Trophoblast cell (in vitro differentiated cells and primary cell): ENCODE results near the gene CGNL1.

Experiments
- DNase-seq, 2 donors: peaks; one replicate each; pipeline ENCODE4 v3.0.0-alpha.2; 2016
- H2AFZ ChIP-seq: 2 replicates; pipeline ENCODE4 v1.6.1; 2013; ENCODE audit warnings: low read length, moderate library complexity, mild to moderate bottlenecking; ENCODE audit not compliant: insufficient read depth, poor library complexity
- H2AK5ac ChIP-seq: 2 replicates; pipeline ENCODE4 v1.6.1; 2013; ENCODE audit warnings: mild to moderate bottlenecking, low read length
- H2BK120ac ChIP-seq: 2 replicates; pipeline ENCODE4 v1.6.1; 2013; ENCODE audit warnings: low read length, mild to moderate bottlenecking, moderate library complexity; ENCODE audit not compliant: insufficient read depth, poor library complexity
- H2BK12ac ChIP-seq: 2 replicates; pipeline ENCODE4 v1.6.1; 2013; ENCODE audit warnings: mild to moderate bottlenecking, low read length, moderate library complexity
- H2BK5ac ChIP-seq: 2 replicates; pipeline ENCODE4 v1.6.1; 2013; ENCODE audit warnings: low read length, low read depth, moderate library complexity, mild to moderate bottlenecking; ENCODE audit not compliant: poor library complexity
- H3K14ac ChIP-seq: 2 replicates; pipeline ENCODE4 v1.6.1; 2013; ENCODE audit warnings: mild to moderate bottlenecking, low read length
- H3K18ac ChIP-seq: 2 replicates; pipeline ENCODE4 v1.6.1; 2013; ENCODE audit warnings: mild to moderate bottlenecking, low read length
- H3K23ac ChIP-seq: 2 replicates; pipeline ENCODE4 v1.6.1; 2013; ENCODE audit warnings: low read length
- H3K27ac ChIP-seq: 2 replicates; pipeline ENCODE4 v1.5.1; 2013; ENCODE audit warnings: low read depth, mild to moderate bottlenecking, inconsistent platforms, low read length, moderate library complexity
- H3K27me3 ChIP-seq: 2 replicates; pipeline ENCODE4 v1.6.1; 2013; ENCODE audit warnings: inconsistent platforms, mild to moderate bottlenecking, low read length, moderate library complexity; ENCODE audit not compliant: insufficient read depth
- H3K36me3 ChIP-seq, 2 experiments: 1 replicate in 1 of 2; 2 replicates in 1 of 2; pipeline ENCODE4 v1.6.1; 2013; ENCODE audit warnings: low read length in 2 of 2, mild to moderate bottlenecking in 2 of 2, moderate library complexity in 1 of 2; ENCODE audit not compliant: insufficient read depth in 2 of 2, control insufficient read depth in 1 of 2
- H3K4ac ChIP-seq: 2 replicates; pipeline ENCODE4 v1.6.1; 2013; ENCODE audit warnings: low read depth, mild to moderate bottlenecking, low read length, moderate library complexity
- H3K4me1 ChIP-seq, 2 experiments: 1 replicate in 1 of 2; 2 replicates in 1 of 2; pipeline ENCODE4 v1.6.1; 2013; ENCODE audit warnings: low read length in 2 of 2, mild to moderate bottlenecking in 2 of 2, moderate library complexity in 1 of 2; ENCODE audit not compliant: insufficient read depth in 2 of 2, control insufficient read depth in 1 of 2
- H3K4me2 ChIP-seq: 2 replicates; pipeline ENCODE4 v1.6.1; 2013; ENCODE audit warnings: inconsistent platforms, mild to moderate bottlenecking, low read length, moderate library complexity
- H3K4me3 ChIP-seq: 2 replicates; pipeline ENCODE4 v1.5.1; 2013; ENCODE audit warnings: mild to moderate bottlenecking, low read depth, low read length, inconsistent platforms
- H3K79me1 ChIP-seq: one replicate; pipeline ENCODE4 v1.6.1; 2013; ENCODE audit warnings: low read length
- H3K79me2 ChIP-seq: 2 replicates; pipeline ENCODE4 v1.6.1; 2013; ENCODE audit warnings: low read length, mild to moderate bottlenecking; ENCODE audit not compliant: control insufficient read depth, insufficient read depth, poor library complexity
- H3K9ac ChIP-seq: 2 replicates; pipeline ENCODE4 v1.6.1; 2013; ENCODE audit warnings: mild to moderate bottlenecking, low read length
- H3K9me3 ChIP-seq: 2 replicates; pipeline ENCODE4 v1.6.1; 2013; ENCODE audit warnings: low read depth, mild to moderate bottlenecking, control low read depth, inconsistent platforms, low read length; ENCODE audit not compliant: insufficient read depth
- H4K12ac ChIP-seq: 2 replicates; pipeline ENCODE4 v1.6.1; 2013; ENCODE audit warnings: low read depth, mild to moderate bottlenecking, low read length, moderate library complexity
- H4K8ac ChIP-seq: 2 replicates; pipeline ENCODE4 v1.6.1; 2013; ENCODE audit warnings: low read depth, mild to moderate bottlenecking, low read length, moderate library complexity
- H4K91ac ChIP-seq: one replicate; pipeline ENCODE4 v1.6.1; 2013; ENCODE audit warnings: low read depth, mild to moderate bottlenecking, low read length, moderate library complexity
- WGBS: extraction: QIAGEN DNeasy Blood & Tissue Kit; methylation state at CpG from one replicate; pipeline ENCODE4 v1.1.7; 2013; ENCODE audit warnings: missing lambda C conversion rate; ENCODE audit not compliant: insufficient read length, insufficient coverage; ENCODE audit errors: extremely low coverage; 5-methylcytosine and 5-hydroxymethylcytosine counted together

Gene CGNL1

DNA sequence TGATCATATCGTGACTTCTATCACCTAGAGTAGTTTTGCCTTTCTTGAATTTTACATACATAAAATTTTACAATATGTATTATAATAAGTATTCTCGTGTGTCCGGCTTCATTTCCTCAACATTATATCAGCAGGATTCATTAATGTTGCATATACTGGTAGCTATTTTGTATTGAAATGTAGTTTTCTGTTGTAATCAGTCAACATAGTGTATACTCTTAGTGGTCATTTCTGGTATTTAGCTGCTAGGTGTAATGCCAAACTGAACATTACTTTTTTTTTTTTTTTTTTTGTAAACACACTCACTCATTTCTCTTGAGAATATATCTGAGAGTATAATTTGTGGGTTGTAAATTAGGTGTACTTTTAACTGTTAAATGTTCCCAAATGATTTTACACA lies 70.1 kb downstream of the CGNL1 start:
- no CpG with 5 or more reads among the region's 3 CpGs for WGBS
- H3K4me2 ChIP-seq = no peak overlapping the region

GRCh38 chr15:57451555-57451954 lies 75.2 kb downstream of the CGNL1 start:
- no peak overlapping the region for H3K9ac ChIP-seq
- no peak overlapping the region for H3K27ac ChIP-seq
- H4K8ac ChIP-seq = no peak overlapping the region
- no peak overlapping the region for H2BK120ac ChIP-seq
- DNase-seq = no peak
- H2BK12ac ChIP-seq = no peak overlapping the region
- H3K27me3 ChIP-seq = no peaks in the 10 kb centered on the region
- H3K4me2 ChIP-seq = no peak overlapping the region
- no peak overlapping the region for H2AFZ ChIP-seq
- no peaks in the 10 kb centered on the region for H3K9me3 ChIP-seq
- no peak overlapping the region for H3K4ac ChIP-seq
- H3K14ac ChIP-seq = no peak overlapping the region
- H3K36me3 ChIP-seq = peaks cover 0 to 7% of the 10 kb centered on the region in 2 experiments
- peaks cover 0 to under 1% of the 10 kb centered on the region in 2 experiments for H3K4me1 ChIP-seq
- H3K23ac ChIP-seq = no peak overlapping the region
- no peaks in the 10 kb centered on the region for H3K79me2 ChIP-seq
- no peak overlapping the region for H4K12ac ChIP-seq
- no peaks in the 10 kb centered on the region for H3K79me1 ChIP-seq
- no peak overlapping the region for H4K91ac ChIP-seq
- no peak overlapping the region for H3K18ac ChIP-seq
- no peak overlapping the region for H2BK5ac ChIP-seq
- H2AK5ac ChIP-seq = no peak overlapping the region
- H3K4me3 ChIP-seq = no peak overlapping the region

More for the DNA sequence above, 70.1 kb downstream of the CGNL1 start:
- no peak overlapping the region for H3K27ac ChIP-seq
- no peaks in the 10 kb centered on the region for H3K36me3 ChIP-seq
- no peak overlapping the region for H3K14ac ChIP-seq
- DNase-seq = peak in 1 of 2 donors; percentile 69
- H3K9ac ChIP-seq = no peak overlapping the region
- no peak overlapping the region for H3K4ac ChIP-seq
- H3K79me1 ChIP-seq = peaks cover 14% of the 10 kb centered on the region
- no peak overlapping the region for H4K8ac ChIP-seq
- no peak overlapping the region for H3K18ac ChIP-seq
- no peak overlapping the region for H4K12ac ChIP-seq
- no peaks in the 10 kb centered on the region for H3K9me3 ChIP-seq
- peaks cover 6 to 14% of the 10 kb centered on the region in 2 experiments for H3K4me1 ChIP-seq
- no peaks in the 10 kb centered on the region for H3K27me3 ChIP-seq
- H2AK5ac ChIP-seq = no peak overlapping the region
- H3K79me2 ChIP-seq = no peaks in the 10 kb centered on the region
- no peak overlapping the region for H2BK12ac ChIP-seq
- no peak overlapping the region for H2AFZ ChIP-seq
- no peak overlapping the region for H3K23ac ChIP-seq
- no peak overlapping the region for H2BK120ac ChIP-seq
- no peak overlapping the region for H2BK5ac ChIP-seq
- no peak overlapping the region for H4K91ac ChIP-seq
- H3K4me3 ChIP-seq = no peak overlapping the region

DNA sequence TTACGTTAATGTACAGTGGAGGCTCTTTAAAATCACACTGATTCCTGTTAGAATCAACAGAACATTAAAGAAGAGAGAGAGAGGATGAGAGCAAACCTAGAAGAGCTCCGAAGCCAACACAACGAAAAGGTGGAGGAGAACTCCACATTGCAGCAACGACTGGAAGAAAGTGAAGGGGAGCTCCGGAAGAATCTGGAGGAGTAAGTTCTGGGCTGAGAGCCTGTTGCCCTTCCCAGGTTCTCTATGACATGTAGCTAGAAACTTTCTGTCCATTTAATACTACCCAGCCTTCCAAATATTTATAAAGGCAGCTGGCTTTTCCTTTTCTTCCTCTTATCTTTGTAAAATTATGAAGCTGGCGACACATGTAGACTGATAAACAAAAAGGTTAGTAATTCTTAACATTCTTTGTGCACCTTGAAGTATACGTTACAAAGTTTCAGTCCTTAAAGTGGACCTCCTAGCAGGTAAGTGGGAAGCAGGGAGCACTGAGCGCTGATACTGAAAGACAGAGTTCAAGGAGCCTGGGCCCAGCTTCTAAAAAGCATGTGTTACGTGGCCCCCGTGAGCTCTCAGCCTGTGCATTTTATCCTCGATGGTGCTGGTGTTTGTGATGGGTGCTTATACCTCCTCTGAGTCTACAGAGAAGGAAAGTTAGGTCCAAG lies 75.9 kb downstream of the CGNL1 start:
- no peak overlapping the region for H3K14ac ChIP-seq
- H3K4me2 ChIP-seq = no peak overlapping the region
- H3K4me1 ChIP-seq = peaks cover 0 to 5% of the 10 kb centered on the region in 2 experiments
- no peak overlapping the region for H4K8ac ChIP-seq
- DNase-seq = peak in 1 of 2 donors; percentile 21
- peaks cover 2% of the 10 kb centered on the region for H3K79me1 ChIP-seq
- peaks cover 0 to 7% of the 10 kb centered on the region in 2 experiments for H3K36me3 ChIP-seq
- no peak overlapping the region for H3K27ac ChIP-seq
- H2BK12ac ChIP-seq = no peak overlapping the region
- H2BK120ac ChIP-seq = no peak overlapping the region
- no peak overlapping the region for H2BK5ac ChIP-seq
- no peak overlapping the region for H3K4me3 ChIP-seq
- no CpG with 5 or more reads among the region's 11 CpGs for WGBS
- no peak overlapping the region for H4K12ac ChIP-seq
- H3K9me3 ChIP-seq = no peaks in the 10 kb centered on the region
- H3K79me2 ChIP-seq = no peaks in the 10 kb centered on the region
- H3K23ac ChIP-seq = no peak overlapping the region
- H2AK5ac ChIP-seq = no peak overlapping the region
- no peak overlapping the region for H3K18ac ChIP-seq
- no peaks in the 10 kb centered on the region for H3K27me3 ChIP-seq
- H2AFZ ChIP-seq = no peak overlapping the region
- H3K4ac ChIP-seq = no peak overlapping the region
- H3K9ac ChIP-seq = no peak overlapping the region
- no peak overlapping the region for H4K91ac ChIP-seq

DNA sequence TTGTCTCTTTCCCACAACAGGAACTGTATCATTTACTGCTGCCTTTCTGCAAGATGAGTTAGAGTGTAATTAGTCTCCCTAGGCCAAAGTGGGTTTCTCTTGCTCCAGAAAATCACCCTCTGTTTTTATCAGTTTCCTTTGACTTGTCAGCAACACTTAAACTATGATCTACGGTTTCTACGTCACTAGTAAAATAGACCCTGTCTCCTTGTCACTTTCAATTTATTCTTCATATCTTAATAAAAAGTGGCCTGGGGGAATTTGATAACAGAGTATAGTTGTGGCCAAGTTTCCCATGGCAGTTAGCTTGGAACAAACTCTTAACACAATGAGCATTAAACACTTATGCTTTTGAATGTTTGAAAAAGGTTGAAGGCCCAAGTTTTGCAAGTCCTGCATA lies 79.6 kb downstream of the CGNL1 start:
- H2BK5ac ChIP-seq = no peak overlapping the region
- H3K14ac ChIP-seq = no peak overlapping the region
- no peak overlapping the region for H3K27ac ChIP-seq
- no peak overlapping the region for H2AFZ ChIP-seq
- no peak overlapping the region for H2BK12ac ChIP-seq
- H2BK120ac ChIP-seq = no peak overlapping the region
- H3K9me3 ChIP-seq = no peaks in the 10 kb centered on the region
- H4K8ac ChIP-seq = no peak overlapping the region
- H3K23ac ChIP-seq = no peak overlapping the region
- peaks cover 6% of the 10 kb centered on the region for H3K79me1 ChIP-seq
- no peaks in the 10 kb centered on the region for H3K79me2 ChIP-seq
- H3K4me3 ChIP-seq = no peak overlapping the region
- no peak overlapping the region for H2AK5ac ChIP-seq
- H3K4me1 ChIP-seq = peaks cover 4 to 11% of the 10 kb centered on the region in 2 experiments
- peaks cover 0 to 7% of the 10 kb centered on the region in 2 experiments for H3K36me3 ChIP-seq
- DNase-seq = no peak
- no CpG with 5 or more reads among the region's 2 CpGs for WGBS
- H3K9ac ChIP-seq = no peak overlapping the region
- H3K4ac ChIP-seq = no peak overlapping the region
- H4K12ac ChIP-seq = no peak overlapping the region
- H3K4me2 ChIP-seq = no peak overlapping the region
- no peak overlapping the region for H4K91ac ChIP-seq
- no peak overlapping the region for H3K18ac ChIP-seq
- no peaks in the 10 kb centered on the region for H3K27me3 ChIP-seq
